Effector memory CD8-positive, alpha-beta T cell (primary cell): ENCODE measurements around the gene B4GALT3.

ENCODE experiments used
- ATAC-seq: fragments of 150-1000 bp; cut with Tn5 transposase; replicated peaks from 2 replicates; pipeline ENCODE4 v1.10.0; 2021; ENCODE audit warnings: mild to moderate bottlenecking, moderate library complexity
- DNase-seq, 3 experiments: peaks; one replicate each; pipeline ENCODE4 v3.0.0; 2021
- H3K27ac Mint-ChIP-seq, 2 donors: one replicate each; pipeline ENCODE4 v1.8.0; 2022; ENCODE audit warnings: mild to moderate bottlenecking in 2 of 2, mixed read lengths in 2 of 2, moderate library complexity in 2 of 2
- H3K27me3 Mint-ChIP-seq, 2 donors: one replicate each; pipeline ENCODE4 v1.8.0; 2022; ENCODE audit warnings: mixed read lengths in 2 of 2
- H3K36me3 Mint-ChIP-seq: one replicate; pipeline ENCODE4 v1.8.0; 2022; ENCODE audit warnings: mild to moderate bottlenecking, moderate library complexity, mixed read lengths; ENCODE audit not compliant: insufficient read depth
- H3K4me1 Mint-ChIP-seq, 2 donors: one replicate each; pipeline ENCODE4 v1.8.0; 2022; ENCODE audit warnings: low read depth in 2 of 2, mixed read lengths in 2 of 2
- H3K4me3 Mint-ChIP-seq, 2 donors: one replicate each; pipeline ENCODE4 v1.8.0; 2022; ENCODE audit warnings: mild to moderate bottlenecking in 2 of 2, mixed read lengths in 2 of 2, moderate library complexity in 2 of 2
- H3K9me3 Mint-ChIP-seq, 2 donors: one replicate each; pipeline ENCODE4 v1.8.0; 2022; ENCODE audit warnings: mixed read lengths in 2 of 2

The B4GALT3 gene

DNA sequence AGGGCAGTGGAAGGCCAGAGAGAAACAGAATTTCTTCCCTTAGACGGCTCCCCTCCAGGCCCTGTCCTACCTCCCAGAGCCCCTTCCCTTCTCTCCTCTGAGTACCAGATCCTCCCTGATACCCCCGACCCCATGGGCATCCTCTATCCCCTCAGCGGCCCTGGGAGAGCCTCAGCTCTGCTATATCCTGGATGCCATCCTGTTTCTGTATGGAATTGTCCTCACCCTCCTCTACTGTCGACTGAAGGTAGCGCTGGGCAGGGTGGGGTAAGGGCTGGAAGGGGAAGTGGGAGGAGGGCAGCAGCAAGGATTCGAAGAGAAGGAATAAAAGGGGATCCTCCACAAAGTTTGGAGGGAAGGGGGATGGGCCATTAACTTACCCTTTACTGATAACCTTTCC lies 40.5 kb upstream of the B4GALT3 start:
- Mint-ChIP-seq H3K36me3 (peaks cover 20% of the 10 kb centered on the region), H3K4me3 (no peak overlapping the region), H3K4me1 (peaks cover 18 to 27% of the 10 kb centered on the region in 2 donors), H3K9me3 (no peaks in the 10 kb centered on the region), H3K27ac (peak overlapping the region; percentile 79 to 80), H3K27me3 (peaks cover 0 to 10% of the 10 kb centered on the region in 2 donors)
- no peak for DNase-seq
- no peak for ATAC-seq

DNA sequence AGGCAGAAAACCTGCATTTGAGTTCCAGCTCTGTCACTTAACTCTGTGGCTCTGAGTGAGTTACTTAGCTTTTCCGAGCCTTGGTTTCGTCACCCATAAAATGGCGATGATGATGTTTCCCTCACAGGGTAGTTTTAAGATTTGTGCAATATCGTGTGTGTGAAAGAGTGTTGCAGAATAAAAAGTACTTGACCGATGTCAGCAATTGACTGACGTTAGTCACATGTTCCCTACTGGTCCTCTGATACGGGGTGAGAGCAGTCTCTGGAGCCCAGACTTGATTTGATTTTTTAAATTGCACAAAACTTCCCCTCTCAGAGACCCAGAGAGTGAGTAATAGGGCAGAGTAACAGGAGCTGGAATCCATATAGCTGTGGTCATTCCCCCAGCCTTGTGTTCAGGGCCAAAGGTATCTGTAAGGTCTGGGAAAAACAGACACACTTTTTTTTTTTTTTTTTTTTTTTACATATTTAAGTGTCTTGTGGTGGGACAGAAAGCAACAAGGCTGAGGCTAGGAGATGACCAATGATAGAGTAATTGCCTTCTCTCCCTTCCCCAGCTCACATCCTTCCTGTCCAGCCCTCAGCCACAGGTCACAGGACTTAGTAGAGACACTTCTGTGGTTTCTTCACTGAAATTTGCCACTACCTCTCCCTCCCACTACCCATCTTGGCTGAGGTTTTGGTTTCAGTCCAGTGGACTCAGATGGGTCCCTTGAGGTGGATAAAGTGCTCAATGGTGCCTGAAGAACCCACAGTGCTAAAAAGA lies 39.8 kb upstream of the B4GALT3 start:
- DNase-seq (no peak), ATAC-seq (peak; percentile 62)
- Mint-ChIP-seq H3K9me3 (no peaks in the 10 kb centered on the region), H3K4me3 (peak overlapping the region in 1 of 2 donors; percentile 55), H3K4me1 (peaks cover 18 to 27% of the 10 kb centered on the region in 2 donors), H3K27ac (peak overlapping the region; percentile 79 to 91), H3K36me3 (peaks cover 27% of the 10 kb centered on the region), H3K27me3 (peaks cover 0 to 5% of the 10 kb centered on the region in 2 donors)

- DNase-seq (no peak), ATAC-seq (peak; percentile 19)
- no peaks in the 10 kb centered on the region for H3K9me3 Mint-ChIP-seq
- H3K27ac Mint-ChIP-seq = peak within 1 kb of the TSS; percentile 51 to 79
- no peaks in the 10 kb centered on the region for H3K27me3 Mint-ChIP-seq
- peaks cover 19 to 29% of the 10 kb centered on the region in 2 donors for H3K4me1 Mint-ChIP-seq
- peak within 1 kb of the TSS; percentile 27 to 36 for H3K4me3 Mint-ChIP-seq
- H3K36me3 Mint-ChIP-seq = peaks cover 46% of the 10 kb centered on the region
These were observed 37.8 kb upstream of the B4GALT3 start, which contains the start of gene FCER1G for GRCh38 chr1:161215076-161215475. TSS of gene FCER1G (plus strand) at chr1:161215295. CDS start at chr1:161215322, 27 bp downstream.

GRCh38 chr1:161214369-161214768 lies 37.1 kb upstream of the B4GALT3 start:
- no peak for DNase-seq
- Mint-ChIP-seq H3K27me3 (no peaks in the 10 kb centered on the region), H3K4me3 (no peak overlapping the region), H3K9me3 (no peaks in the 10 kb centered on the region), H3K4me1 (peaks cover 25 to 36% of the 10 kb centered on the region in 2 donors), H3K36me3 (peaks cover 53% of the 10 kb centered on the region), H3K27ac (no peak overlapping the region)
- no peak for ATAC-seq

DNA sequence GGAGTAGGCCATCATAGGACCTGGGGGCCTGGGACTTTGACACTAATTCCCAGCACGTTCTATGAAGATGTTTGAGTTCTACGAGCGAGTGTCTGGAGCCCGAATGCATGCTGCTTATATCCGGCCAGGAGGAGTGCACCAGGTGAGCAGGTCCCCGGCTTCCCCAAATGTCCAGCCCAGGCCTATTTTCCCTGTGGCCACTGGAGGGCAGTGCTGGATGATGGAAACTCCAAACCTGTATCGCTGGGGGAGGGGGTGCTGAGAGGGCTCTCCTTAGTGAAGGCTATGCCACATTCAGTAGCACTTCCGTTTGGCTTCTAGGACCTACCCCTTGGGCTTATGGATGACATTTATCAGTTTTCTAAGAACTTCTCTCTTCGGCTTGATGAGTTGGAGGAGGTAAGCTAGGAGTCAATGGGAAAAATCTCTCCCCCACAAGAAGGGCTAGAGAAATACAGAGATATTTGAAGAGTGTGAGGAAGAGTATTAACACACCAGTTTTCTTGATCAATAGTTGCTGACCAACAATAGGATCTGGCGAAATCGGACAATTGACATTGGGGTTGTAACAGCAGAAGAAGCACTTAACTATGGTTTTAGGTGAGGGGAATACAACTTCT lies 32.6 kb upstream of the B4GALT3 start:
- Mint-ChIP-seq H3K27me3 (no peaks in the 10 kb centered on the region), H3K9me3 (no peaks in the 10 kb centered on the region), H3K36me3 (peaks cover 80% of the 10 kb centered on the region), H3K4me3 (no peak overlapping the region), H3K27ac (peak overlapping the region; percentile 7 to 50), H3K4me1 (peaks cover 21 to 26% of the 10 kb centered on the region in 2 donors)
- peak; percentile 90 for ATAC-seq
- peak; percentile 62 to 68 (median 63) for DNase-seq

DNA sequence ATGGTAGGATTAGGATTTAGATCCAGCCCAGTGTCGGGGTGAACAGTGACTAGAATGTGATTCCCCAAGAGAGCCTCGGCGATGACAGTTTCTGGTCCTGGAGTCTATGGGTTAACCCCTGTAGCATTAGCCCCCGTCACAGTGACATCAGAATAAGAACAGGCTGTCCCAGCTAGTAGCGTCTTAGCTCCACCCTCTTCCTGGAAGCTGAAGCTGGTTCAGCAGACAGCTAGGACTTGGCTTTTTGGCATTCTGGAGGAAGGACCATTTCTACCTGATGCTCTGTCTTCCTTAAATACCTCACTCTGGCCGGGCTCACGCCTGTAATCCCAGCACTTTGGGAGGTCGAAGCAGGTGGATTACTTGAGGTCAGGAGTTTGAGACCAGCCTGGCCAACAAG lies 29.9 kb upstream of the B4GALT3 start:
- peaks cover 68% of the 10 kb centered on the region for H3K36me3 Mint-ChIP-seq
- no peaks in the 10 kb centered on the region for H3K9me3 Mint-ChIP-seq
- no peak overlapping the region for H3K4me3 Mint-ChIP-seq
- H3K27me3 Mint-ChIP-seq = no peaks in the 10 kb centered on the region
- H3K4me1 Mint-ChIP-seq = peaks cover 32 to 38% of the 10 kb centered on the region in 2 donors
- H3K27ac Mint-ChIP-seq = no peak overlapping the region
- ATAC-seq (no peak), DNase-seq (no peak)

DNA sequence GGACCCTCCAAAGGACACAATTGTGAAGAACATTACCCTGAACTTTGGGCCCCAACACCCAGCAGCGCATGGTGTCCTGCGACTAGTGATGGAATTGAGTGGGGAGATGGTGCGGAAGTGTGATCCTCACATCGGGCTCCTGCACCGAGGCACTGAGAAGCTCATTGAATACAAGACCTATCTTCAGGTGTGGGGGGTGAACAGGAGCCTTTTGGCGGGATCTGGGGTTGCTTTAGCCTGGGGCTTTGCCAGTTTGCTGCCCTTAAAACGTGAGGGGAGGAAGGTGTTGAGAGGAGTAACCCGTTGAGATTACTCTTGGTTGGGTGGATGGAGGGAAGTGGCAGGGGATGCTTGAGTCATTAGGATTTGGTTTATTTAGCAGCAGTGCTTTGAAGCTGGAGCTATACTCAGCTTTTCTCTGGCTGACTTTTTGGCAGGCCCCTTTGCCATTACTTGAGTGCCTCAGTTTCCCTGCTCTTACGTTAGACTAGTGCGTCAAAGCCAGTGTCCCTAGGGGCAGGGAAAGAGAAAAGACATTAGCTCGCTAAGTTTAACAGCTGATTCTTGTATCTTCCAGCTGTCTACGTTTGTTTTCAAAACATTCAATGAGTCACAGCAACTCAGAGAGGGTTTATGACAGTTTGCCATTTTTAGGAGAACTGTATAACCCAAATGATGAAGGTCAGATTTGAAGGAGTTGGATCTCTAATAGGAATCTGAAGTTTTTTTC lies 29.3 kb upstream of the B4GALT3 start:
- no peaks in the 10 kb centered on the region for H3K27me3 Mint-ChIP-seq
- DNase-seq (no peak), ATAC-seq (no peak)
- H3K36me3 Mint-ChIP-seq = peaks cover 68% of the 10 kb centered on the region
- no peak overlapping the region for H3K4me3 Mint-ChIP-seq
- no peaks in the 10 kb centered on the region for H3K9me3 Mint-ChIP-seq
- H3K27ac Mint-ChIP-seq = no peak overlapping the region
- peaks cover 35 to 41% of the 10 kb centered on the region in 2 donors for H3K4me1 Mint-ChIP-seq

DNA sequence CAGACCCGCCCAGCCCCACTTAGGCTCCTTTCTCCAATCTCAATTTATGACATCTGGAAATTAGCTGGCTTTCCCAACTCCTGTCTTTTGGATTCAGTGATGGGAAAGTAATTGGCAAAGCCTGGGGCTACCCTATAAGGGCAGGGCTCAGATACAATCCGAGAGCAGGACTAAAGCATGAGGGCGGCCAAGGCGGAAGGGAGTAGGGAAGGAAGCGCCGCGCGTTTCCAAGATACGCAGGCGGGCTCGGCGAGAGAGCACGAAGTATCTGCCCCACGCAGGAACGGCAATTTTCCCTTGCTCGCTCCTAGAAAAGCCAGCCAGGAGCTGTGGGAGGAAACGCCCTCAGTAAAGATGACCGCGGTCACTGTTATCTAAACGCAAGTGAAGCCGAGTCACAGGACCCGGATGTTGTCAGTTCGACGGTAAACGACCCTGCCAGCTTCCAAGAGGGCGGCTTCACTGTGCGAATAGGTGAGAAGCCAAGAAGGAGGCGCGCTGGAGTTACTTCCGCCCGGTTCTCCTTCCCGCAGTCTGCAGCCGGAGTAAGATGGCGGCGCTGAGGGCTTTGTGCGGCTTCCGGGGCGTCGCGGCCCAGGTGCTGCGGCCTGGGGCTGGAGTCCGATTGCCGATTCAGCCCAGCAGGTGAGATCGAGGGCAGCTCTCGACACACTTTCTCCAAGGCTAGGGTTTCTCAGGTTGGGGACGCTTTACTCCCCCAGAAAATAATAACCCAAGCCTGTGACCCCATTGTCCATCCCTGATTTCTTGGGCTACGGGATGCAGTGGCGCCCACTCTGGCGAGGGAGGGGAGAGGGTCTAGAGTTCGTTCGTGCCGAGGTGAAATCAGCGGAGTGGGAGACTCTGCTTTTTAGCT lies 24.8 kb upstream of the B4GALT3 start, which contains the start of gene NDUFS2:
TSS of gene NDUFS2 (plus strand) at position 532 of the 877 bp plus-strand sequence. CDS start at position 551, 19 bp downstream.
- Mint-ChIP-seq H3K36me3 (peaks cover 37% of the 10 kb centered on the region), H3K4me3 (peak within 1 kb of the TSS; percentile 91 to 95), H3K4me1 (peaks cover 44 to 51% of the 10 kb centered on the region in 2 donors), H3K27me3 (no peaks in the 10 kb centered on the region), H3K27ac (peak within 1 kb of the TSS; percentile 96), H3K9me3 (no peaks in the 10 kb centered on the region)
- DNase-seq (peak; percentile 91 to 93 (median 92)), ATAC-seq (peak; percentile 99)

- Mint-ChIP-seq H3K36me3 (peaks cover 31% of the 10 kb centered on the region), H3K27ac (peak overlapping the region; percentile 96), H3K9me3 (no peaks in the 10 kb centered on the region), H3K4me1 (peaks cover 41 to 48% of the 10 kb centered on the region in 2 donors), H3K27me3 (no peaks in the 10 kb centered on the region), H3K4me3 (peak overlapping the region; percentile 91 to 95)
- DNase-seq (no peak), ATAC-seq (no peak)
These were observed 23.9 kb upstream of the B4GALT3 start for GRCh38 chr1:161200992-161201835.

GRCh38 chr1:161200421-161200991 lies 23.2 kb upstream of the B4GALT3 start:
- H3K27ac Mint-ChIP-seq = peak overlapping the region; percentile 65 to 89
- H3K27me3 Mint-ChIP-seq = no peaks in the 10 kb centered on the region
- DNase-seq = no peak
- peak overlapping the region; percentile 20 to 91 for H3K4me3 Mint-ChIP-seq
- H3K4me1 Mint-ChIP-seq = peaks cover 39 to 48% of the 10 kb centered on the region in 2 donors
- no peak for ATAC-seq
- H3K36me3 Mint-ChIP-seq = peaks cover 27% of the 10 kb centered on the region
- no peaks in the 10 kb centered on the region for H3K9me3 Mint-ChIP-seq

DNA sequence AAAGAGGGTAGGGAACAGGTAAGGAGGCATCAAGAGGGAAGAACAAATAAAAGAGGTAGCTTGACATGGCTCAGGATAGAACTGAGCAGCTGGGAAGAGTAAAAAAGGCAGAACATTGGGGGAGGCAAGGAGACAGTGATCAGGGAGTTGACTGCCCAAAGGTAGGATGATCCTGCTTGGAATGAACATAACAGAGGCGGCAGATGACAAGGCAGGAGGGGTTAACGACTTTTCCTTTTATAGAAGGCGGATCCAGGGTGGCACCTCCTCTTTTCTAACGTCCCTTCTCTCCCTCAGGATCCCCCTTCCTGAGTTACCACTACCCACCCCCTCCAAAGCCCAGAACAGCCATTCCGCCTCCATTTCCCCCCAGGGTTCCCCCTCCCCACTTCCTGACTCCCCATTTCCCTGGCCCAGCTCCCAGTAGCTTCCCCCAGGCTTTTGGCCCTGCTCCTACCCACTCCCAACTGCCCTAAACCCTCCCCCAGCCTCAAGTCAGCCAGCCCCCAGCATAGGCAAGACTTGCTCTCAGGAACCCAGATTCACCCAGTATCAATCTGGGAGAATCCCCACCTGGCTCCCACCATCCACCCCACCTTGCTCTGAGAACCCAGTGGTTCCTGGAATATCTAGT lies 22.3 kb upstream of the B4GALT3 start:
- Mint-ChIP-seq H3K36me3 (peaks cover 22% of the 10 kb centered on the region), H3K4me3 (peak overlapping the region in 1 of 2 donors; percentile 20), H3K9me3 (no peaks in the 10 kb centered on the region), H3K27ac (peak overlapping the region in 1 of 2 donors; percentile 89), H3K27me3 (no peaks in the 10 kb centered on the region), H3K4me1 (peaks cover 44 to 53% of the 10 kb centered on the region in 2 donors)
- ATAC-seq (no peak), DNase-seq (no peak)
